ENCODE measurements around the gene BPNT1. TPM values are rescaled to one million over a fixed set of nuclear protein-coding genes. Genes with fewer than 3 reads are reported as not detected.

BPNT1 gene
- total and polyA plus RNA-seq, 2 donors (not counting 3 experiments of a cell fraction or from before 2014, with no cell fraction given): 20.3 to 29.0 TPM

DNA sequence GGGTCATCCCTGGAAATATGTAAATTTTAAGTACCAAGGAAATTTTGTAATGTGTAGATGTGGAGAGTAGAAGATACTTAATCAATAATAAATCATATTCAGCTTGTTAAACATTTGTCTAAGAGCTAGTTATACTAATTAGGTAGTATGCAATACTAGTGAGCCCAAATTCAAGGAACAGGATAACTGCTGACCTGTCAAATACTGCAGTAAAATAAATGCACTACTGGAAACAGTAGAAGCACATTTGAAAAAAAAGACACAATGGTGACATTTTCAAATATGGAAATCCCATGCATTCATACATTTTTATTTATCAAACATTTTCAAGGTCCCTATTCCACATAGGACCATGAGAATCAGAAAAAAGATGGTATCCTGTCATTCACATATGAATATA is 70.5 kb downstream of the BPNT1 start:
- POLR2A ChIA-PET: no interaction called here
- TF ChIP-seq MYC (IDR thresholded peaks at IDR 0.05; ENCODE audit: low read depth, low read length) (no peak), POLR2AphosphoS5 (IDR thresholded peaks at IDR 0.05; ENCODE audit: insufficient read depth, low read depth, low read length) (no peak)
- TF ChIP-seq, protein P1, sequence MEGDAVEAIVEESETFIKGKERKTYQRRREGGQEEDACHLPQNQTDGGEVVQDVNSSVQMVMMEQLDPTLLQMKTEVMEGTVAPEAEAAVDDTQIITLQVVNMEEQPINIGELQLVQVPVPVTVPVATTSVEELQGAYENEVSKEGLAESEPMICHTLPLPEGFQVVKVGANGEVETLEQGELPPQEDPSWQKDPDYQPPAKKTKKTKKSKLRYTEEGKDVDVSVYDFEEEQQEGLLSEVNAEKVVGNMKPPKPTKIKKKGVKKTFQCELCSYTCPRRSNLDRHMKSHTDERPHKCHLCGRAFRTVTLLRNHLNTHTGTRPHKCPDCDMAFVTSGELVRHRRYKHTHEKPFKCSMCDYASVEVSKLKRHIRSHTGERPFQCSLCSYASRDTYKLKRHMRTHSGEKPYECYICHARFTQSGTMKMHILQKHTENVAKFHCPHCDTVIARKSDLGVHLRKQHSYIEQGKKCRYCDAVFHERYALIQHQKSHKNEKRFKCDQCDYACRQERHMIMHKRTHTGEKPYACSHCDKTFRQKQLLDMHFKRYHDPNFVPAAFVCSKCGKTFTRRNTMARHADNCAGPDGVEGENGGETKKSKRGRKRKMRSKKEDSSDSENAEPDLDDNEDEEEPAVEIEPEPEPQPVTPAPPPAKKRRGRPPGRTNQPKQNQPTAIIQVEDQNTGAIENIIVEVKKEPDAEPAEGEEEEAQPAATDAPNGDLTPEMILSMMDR (IDR thresholded peaks at IDR 0.05; ENCODE audit: extremely low read depth in 1 of 2, insufficient read depth in 1 of 2, low read depth in 1 of 2, low read length in 2 of 2): no peak
- no peaks in the 10 kb centered on the region for H3K9me3 ChIP-seq (replicated peaks; ENCODE audit: control insufficient read depth, insufficient read depth, low read length)
- H2AFZ ChIP-seq (ENCODE audit: low read depth, low read length): no peak overlapping the region
- intact Hi-C loops (cut with micrococcal nuclease): no loop called here
- H3K4me2 ChIP-seq (ENCODE audit: insufficient read depth, low read length): no peak overlapping the region
- H3K79me2 ChIP-seq (ENCODE audit: control insufficient read depth, insufficient read depth, low read length): no peaks in the 10 kb centered on the region
- no TSS peak for BruUV-seq (replicated peaks)
- no peak overlapping the region for H3K27ac ChIP-seq (ENCODE audit: insufficient read depth, low read depth, low read length)
- no peaks in the 10 kb centered on the region for H4K20me1 ChIP-seq (replicated peaks; ENCODE audit: control insufficient read depth, extremely low read depth, insufficient read depth, low read length)
- H3K9me1 ChIP-seq (replicated peaks; ENCODE audit: control insufficient read depth, extremely low read depth, insufficient read depth, low read length): peaks cover 3% of the 10 kb centered on the region
- H3K4me3 ChIP-seq (replicated peaks in 1 of 3; ENCODE audit: insufficient read depth in 1 of 3, low read depth in 1 of 3, low read length in 3 of 3): no peak overlapping the region
- CTCF ChIA-PET: interaction anchor here (1.0 kb wide), 1 partner anchor 10 kb away, joined by 3 read pairs; no protein-coding TSS in a partner anchor
- FAIRE-seq (no peak), DNase-seq (ENCODE audit: low read depth, low spot score) (no peak)
- H3K4me1 ChIP-seq (ENCODE audit: control insufficient read depth, extremely low read depth, insufficient read depth, low read length): no peaks in the 10 kb centered on the region
- dilution Hi-C loops (cut with MboI; ENCODE audit: extremely low pct_ligation_motif_present, low sequenced_read_pairs): no loop called here
- H3K9ac ChIP-seq (replicated peaks; ENCODE audit: extremely low read depth, insufficient read depth, low read length): no peak overlapping the region
- H3K36me3 ChIP-seq (ENCODE audit: control insufficient read depth in 2 of 2, extremely low read depth in 1 of 2, insufficient read depth in 2 of 2, low read length in 2 of 2): peaks cover 5 to 7% of the 10 kb centered on the region in 2 experiments
- no peaks in the 10 kb centered on the region for H3K27me3 ChIP-seq (ENCODE audit: control insufficient read depth in 2 of 2, insufficient read depth in 2 of 2, low read length in 2 of 2)

DNA sequence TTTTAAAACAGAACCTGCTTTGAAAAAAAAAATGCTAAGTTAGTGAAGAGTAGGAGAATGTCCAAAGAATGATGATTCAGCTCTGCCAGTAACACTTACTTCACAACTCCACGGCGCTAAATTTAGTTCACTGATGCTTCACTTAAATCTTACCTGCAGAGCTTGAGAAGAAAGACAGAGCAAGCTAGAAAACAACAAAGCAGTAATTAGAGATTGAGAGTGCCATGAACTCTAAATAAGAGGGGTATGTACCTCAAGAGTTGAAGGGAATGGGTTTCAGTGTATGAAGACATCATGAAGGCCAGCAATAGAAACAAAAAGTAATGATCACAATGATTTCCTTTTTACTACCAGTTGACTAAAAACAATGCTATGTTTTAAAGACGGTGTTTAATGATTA is 76.1 kb downstream of the BPNT1 start:
- H3K79me2 ChIP-seq (ENCODE audit: control insufficient read depth, insufficient read depth, low read length): no peaks in the 10 kb centered on the region
- dilution Hi-C loops (cut with MboI; ENCODE audit: extremely low pct_ligation_motif_present, low sequenced_read_pairs): no loop called here
- ChIA-PET POLR2A (no interaction called here), CTCF (interaction anchor here (0.9 to 3.2 kb wide), 7 partner anchors 12 to 176 kb away, joined by 3 to 36 read pairs (median 4); partner anchors contain the start of gene EPRS1)
- intact Hi-C loops (cut with micrococcal nuclease): no loop called here
- peaks cover 3% of the 10 kb centered on the region for H3K9me1 ChIP-seq (replicated peaks; ENCODE audit: control insufficient read depth, extremely low read depth, insufficient read depth, low read length)
- H3K36me3 ChIP-seq (ENCODE audit: control insufficient read depth in 2 of 2, extremely low read depth in 1 of 2, insufficient read depth in 2 of 2, low read length in 2 of 2): peaks cover 2 to 4% of the 10 kb centered on the region in 2 experiments
- DNase-seq (ENCODE audit: low read depth, low spot score) (no peak), FAIRE-seq (no peak)
- BruUV-seq (replicated peaks): no TSS peak
- no peak overlapping the region for H3K4me2 ChIP-seq (ENCODE audit: insufficient read depth, low read length)
- no peaks in the 10 kb centered on the region for H3K9me3 ChIP-seq (replicated peaks; ENCODE audit: control insufficient read depth, insufficient read depth, low read length)
- TF ChIP-seq GATA2 (IDR thresholded peaks at IDR 0.05; ENCODE audit: insufficient read depth, insufficient read length, low read depth, low read length) (no peak), JUN (IDR thresholded peaks at IDR 0.05; ENCODE audit: borderline replicate concordance, insufficient read depth, insufficient read length, low read depth) (no peak), MYC (IDR thresholded peaks at IDR 0.05; ENCODE audit: low read depth, low read length) (no peak), POLR2AphosphoS5 (IDR thresholded peaks at IDR 0.05; ENCODE audit: insufficient read depth, low read depth, low read length) (no peak), EZH2 (IDR thresholded peaks at IDR 0.05; ENCODE audit: borderline replicate concordance, low read depth, low read length, severe bottlenecking) (no peak), POLR2A (IDR thresholded peaks at IDR 0.05; ENCODE audit: low read depth, low read length) (no peak), FOS (IDR thresholded peaks at IDR 0.05; ENCODE audit: borderline replicate concordance, insufficient read depth, low read length) (no peak)
- TF ChIP-seq, protein P2, sequence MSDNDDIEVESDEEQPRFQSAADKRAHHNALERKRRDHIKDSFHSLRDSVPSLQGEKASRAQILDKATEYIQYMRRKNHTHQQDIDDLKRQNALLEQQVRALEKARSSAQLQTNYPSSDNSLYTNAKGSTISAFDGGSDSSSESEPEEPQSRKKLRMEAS (IDR thresholded peaks at IDR 0.05; ENCODE audit: insufficient read depth, insufficient read length): no peak
- no peak overlapping the region for H3K4me3 ChIP-seq (replicated peaks in 1 of 3; ENCODE audit: insufficient read depth in 1 of 3, low read depth in 1 of 3, low read length in 3 of 3)
- H3K9ac ChIP-seq (replicated peaks; ENCODE audit: extremely low read depth, insufficient read depth, low read length): no peak overlapping the region
- no peaks in the 10 kb centered on the region for H4K20me1 ChIP-seq (replicated peaks; ENCODE audit: control insufficient read depth, extremely low read depth, insufficient read depth, low read length)
- H3K4me1 ChIP-seq (ENCODE audit: control insufficient read depth, extremely low read depth, insufficient read depth, low read length): no peaks in the 10 kb centered on the region
- H2AFZ ChIP-seq (ENCODE audit: low read depth, low read length): no peak overlapping the region
- H3K27ac ChIP-seq (ENCODE audit: insufficient read depth, low read depth, low read length): no peak overlapping the region
- no peaks in the 10 kb centered on the region for H3K27me3 ChIP-seq (ENCODE audit: control insufficient read depth in 2 of 2, insufficient read depth in 2 of 2, low read length in 2 of 2)

All from endothelial cell of umbilical vein (primary cell).